Lower leg skin (tissue), 4 donors: ENCODE results near the gene ZNF236. TPM values are rescaled to one million over a fixed set of nuclear protein-coding genes. Genes with fewer than 3 reads are reported as not detected.
A peak's percentile ranks its signal among the peaks of the same experiment; 100 is the strongest.

Experiments used
- DNase-seq, 2 donors: peaks; one replicate each; pipeline ENCODE4 v3.0.0-alpha.2; 2019; ENCODE audit warnings: low spot score in 2 of 2
- H3K4me3 ChIP-seq: fragments of 200-600 bp; sonication (generic); 2 replicates; pipeline ENCODE4 v1.5.1; 2017; ENCODE audit warnings: mild to moderate bottlenecking, low read depth; ENCODE audit not compliant: poor library complexity, severe bottlenecking
- POLR2A ChIP-seq, 2 donors: fragments of 450-650 bp; IDR thresholded peaks; one replicate each; pipeline ENCODE4 v1.6.1; 2016 to 2017; ENCODE audit warnings: antibody characterized with exemption in 2 of 2, mild to moderate bottlenecking in 1 of 2, moderate library complexity in 1 of 2
- WGBS, 2 donors: methylation state at CpG; one replicate each; pipeline ENCODE4 v1.1.5; 2018; 5-methylcytosine and 5-hydroxymethylcytosine counted together
- intact Hi-C: fragments of 100-400 bp; cut with DNase I; formaldehyde crosslinking; loops from one replicate; pipeline ENCODE4 v1.15.0; 2023; ENCODE audit warnings: low total_unique reads
- total RNA-seq, 4 donors: library from RNA; depleted of rRNA; stranded (reverse); fragments of >200 nt; gene quantifications; one replicate each; pipeline ENCODE4 v1.1.0, GENCODE V29; 2016
- TF ChIP-seq, protein P1 (sequence below), 3 donors: fragments of 450-650 bp; IDR thresholded peaks; one replicate each; pipeline ENCODE4 v1.5.1; 2016; ENCODE audit warnings: antibody characterized with exemption in 3 of 3, mild to moderate bottlenecking in 3 of 3, moderate library complexity in 2 of 3

The ZNF236 gene
- total RNA-seq, 4 donors from 2014 or later, result 8.9 to 15.2 (median 11.8) TPM

DNA sequence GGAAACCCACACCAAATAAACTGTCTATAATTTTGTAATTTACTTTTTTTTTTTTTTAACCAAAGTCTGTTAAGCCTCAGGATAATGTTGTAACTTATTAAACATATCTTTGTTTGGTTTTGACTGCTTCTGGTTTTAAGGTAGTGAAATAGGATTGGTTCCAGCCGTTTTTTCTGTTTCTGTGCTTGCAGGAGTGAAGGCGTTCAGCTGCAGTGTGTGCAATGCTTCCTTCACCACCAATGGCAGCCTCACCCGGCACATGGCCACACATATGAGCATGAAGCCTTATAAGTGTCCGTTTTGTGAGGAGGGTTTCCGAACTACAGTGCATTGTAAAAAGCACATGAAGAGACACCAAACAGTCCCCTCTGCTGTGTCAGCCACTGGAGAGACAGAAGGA is 93.1 kb downstream of the ZNF236 start:
- H3K4me3 ChIP-seq, result no peak overlapping the region
- WGBS, 2 donors, result 78 to 81% methylated on average over 5 of the region's 5 CpGs
- intact Hi-C loops, result no loop called here
- TF ChIP-seq POLR2A (IDR thresholded peaks at IDR 0.05), result no peak
- TF ChIP-seq, protein P1, sequence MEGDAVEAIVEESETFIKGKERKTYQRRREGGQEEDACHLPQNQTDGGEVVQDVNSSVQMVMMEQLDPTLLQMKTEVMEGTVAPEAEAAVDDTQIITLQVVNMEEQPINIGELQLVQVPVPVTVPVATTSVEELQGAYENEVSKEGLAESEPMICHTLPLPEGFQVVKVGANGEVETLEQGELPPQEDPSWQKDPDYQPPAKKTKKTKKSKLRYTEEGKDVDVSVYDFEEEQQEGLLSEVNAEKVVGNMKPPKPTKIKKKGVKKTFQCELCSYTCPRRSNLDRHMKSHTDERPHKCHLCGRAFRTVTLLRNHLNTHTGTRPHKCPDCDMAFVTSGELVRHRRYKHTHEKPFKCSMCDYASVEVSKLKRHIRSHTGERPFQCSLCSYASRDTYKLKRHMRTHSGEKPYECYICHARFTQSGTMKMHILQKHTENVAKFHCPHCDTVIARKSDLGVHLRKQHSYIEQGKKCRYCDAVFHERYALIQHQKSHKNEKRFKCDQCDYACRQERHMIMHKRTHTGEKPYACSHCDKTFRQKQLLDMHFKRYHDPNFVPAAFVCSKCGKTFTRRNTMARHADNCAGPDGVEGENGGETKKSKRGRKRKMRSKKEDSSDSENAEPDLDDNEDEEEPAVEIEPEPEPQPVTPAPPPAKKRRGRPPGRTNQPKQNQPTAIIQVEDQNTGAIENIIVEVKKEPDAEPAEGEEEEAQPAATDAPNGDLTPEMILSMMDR (IDR thresholded peaks at IDR 0.05), result no peak
- DNase-seq, result no peak

DNA sequence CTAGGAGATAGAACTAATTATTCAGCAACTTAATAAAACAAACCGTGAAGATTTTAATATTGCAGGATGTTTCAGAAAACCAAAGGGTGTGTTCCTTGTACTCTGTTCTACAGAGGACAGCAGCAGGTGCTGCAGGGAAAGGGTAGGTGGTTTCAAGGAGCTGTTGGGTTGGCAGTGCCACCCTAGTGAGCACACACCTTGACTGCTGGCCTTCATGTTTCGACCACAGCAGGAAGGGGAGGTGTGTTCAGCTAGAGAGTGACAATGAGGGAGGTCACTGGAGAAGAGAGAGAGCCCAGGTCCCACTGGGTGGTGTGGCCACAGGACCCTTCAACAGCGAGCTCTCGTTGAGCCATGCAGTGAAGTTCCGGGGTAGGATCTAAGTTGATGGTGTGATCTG is 98.6 kb downstream of the ZNF236 start:
- TF ChIP-seq, protein P1 (IDR thresholded peaks at IDR 0.05), result no peak
- no peak for TF ChIP-seq POLR2A (IDR thresholded peaks at IDR 0.05)
- intact Hi-C loops, result no loop called here
- WGBS, 2 donors, result 89 to 94% methylated on average over 5 of the region's 5 CpGs

DNA sequence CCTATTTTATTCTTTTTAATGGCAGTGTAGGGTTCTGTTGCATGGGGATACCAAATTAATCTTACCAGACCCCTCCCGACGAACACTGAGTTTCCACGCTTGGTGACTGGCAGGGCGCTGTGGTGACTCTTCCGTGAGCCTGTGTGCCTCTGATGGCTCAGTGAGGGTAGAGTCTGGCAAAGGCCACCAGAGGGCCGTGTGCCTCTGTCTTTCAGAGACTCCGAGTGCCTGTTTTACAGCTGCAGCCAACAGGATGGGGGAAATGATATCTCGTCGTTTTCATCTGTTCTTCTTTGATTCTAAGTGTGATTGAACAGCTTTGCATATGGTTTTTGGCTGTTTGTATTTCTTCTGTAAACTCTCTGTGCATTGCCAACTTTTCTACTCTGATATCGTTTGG is 99.8 kb downstream of the ZNF236 start:
- peak in 1 of 2 donors; percentile 24 for DNase-seq
- intact Hi-C loops, result no loop called here
- TF ChIP-seq, protein P1 (IDR thresholded peaks at IDR 0.05), result no peak
- no peak for TF ChIP-seq POLR2A (IDR thresholded peaks at IDR 0.05)
- H3K4me3 ChIP-seq, result no peak overlapping the region
- 47% methylated on average over 10 of the region's 10 CpGs for WGBS, 2 donors

More for the DNA sequence above, 98.6 kb downstream of the ZNF236 start:
- no peak for DNase-seq
- no peak overlapping the region for H3K4me3 ChIP-seq

DNA sequence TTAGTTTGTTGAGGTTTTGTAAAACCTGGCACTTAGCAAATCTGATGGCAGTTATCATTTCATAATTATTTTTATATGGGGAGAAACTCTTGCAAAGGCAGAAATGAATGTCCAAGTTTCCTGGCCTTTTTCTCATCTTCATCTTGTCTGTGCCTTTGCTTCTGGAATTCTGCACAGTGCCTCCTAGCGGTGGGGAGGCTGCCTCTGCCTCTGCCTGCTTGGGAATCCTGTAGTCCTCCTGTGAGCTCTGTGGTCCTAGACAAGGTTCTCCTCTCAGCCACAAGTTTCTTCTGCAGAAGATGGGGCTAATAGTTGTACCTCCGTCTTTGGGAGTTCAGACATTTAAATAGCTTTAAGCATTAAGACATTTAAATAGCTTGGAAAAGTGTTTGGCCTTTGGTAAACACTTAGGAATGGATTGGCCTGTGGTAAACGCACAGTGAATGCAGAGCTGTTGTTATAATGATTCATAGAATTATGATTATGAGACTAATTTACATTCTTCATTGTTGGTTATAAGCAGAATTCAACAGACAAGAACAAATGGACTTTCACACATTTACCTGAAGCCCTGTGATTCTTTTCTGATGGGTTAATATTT is 101.2 kb downstream of the ZNF236 start:
- no peak for DNase-seq
- H3K4me3 ChIP-seq, result no peak overlapping the region
- TF ChIP-seq, protein P1 (IDR thresholded peaks at IDR 0.05), result no peak
- TF ChIP-seq POLR2A (IDR thresholded peaks at IDR 0.05), result no peak
- WGBS, 2 donors, result 76 to 78% methylated on average over 3 of the region's 3 CpGs
- intact Hi-C loops, result no loop called here

DNA sequence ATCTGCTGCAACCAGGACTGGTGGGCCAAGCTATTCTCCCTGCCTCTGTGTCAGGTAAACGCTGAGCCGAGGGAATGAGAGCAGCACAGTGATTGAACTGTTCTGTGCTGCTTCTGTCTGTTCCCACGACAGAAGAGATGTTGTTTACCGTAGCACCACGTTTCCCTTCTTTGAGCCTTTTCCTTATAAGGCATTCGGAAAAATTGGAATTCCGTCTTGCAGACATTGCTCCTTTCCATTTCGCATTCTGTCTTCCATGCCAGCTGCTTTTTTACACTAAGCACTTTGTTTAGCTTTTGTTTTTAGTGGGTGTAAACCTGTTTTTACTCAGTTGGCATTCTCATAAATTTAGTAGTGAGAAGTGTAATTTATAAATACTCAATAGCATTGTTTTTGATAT is 103.1 kb downstream of the ZNF236 start:
- DNase-seq, result no peak
- TF ChIP-seq, protein P1 (IDR thresholded peaks at IDR 0.05), result no peak
- TF ChIP-seq POLR2A (IDR thresholded peaks at IDR 0.05), result no peak
- 89 to 93% methylated on average over 8 of the region's 8 CpGs for WGBS, 2 donors
- intact Hi-C loops, result no loop called here
- no peak overlapping the region for H3K4me3 ChIP-seq

DNA sequence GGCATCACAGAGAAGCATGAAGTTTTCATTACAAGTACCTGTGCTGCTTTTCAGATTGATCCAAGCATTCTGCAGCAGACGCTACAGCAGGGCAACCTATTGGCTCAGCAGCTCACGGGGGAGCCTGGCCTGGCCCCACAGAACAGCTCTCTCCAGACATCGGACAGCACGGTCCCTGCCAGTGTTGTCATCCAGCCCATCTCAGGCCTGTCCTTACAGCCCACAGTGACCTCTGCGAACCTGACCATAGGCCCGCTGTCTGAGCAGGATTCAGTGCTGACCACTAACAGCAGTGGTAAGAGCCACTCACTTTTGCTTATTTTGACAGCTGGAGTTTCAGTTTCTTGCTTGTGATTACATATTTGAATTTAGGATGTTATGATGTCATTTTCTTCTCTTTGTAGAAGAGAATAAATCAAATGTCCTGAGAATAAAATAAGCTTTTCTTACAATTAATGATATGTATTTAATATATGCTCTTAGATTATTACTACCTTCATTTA is 104.9 kb downstream of the ZNF236 start:
- intact Hi-C loops, result no loop called here
- no peak overlapping the region for H3K4me3 ChIP-seq
- no peak for TF ChIP-seq POLR2A (IDR thresholded peaks at IDR 0.05)
- TF ChIP-seq, protein P1 (IDR thresholded peaks at IDR 0.05), result no peak
- DNase-seq, result no peak
- WGBS, 2 donors, result 82 to 93% methylated on average over 6 of the region's 6 CpGs
